ENCODE data around the gene PRKD1. TPM values are rescaled to one million over a fixed set of nuclear protein-coding genes. Genes with fewer than 3 reads are reported as not detected.
"Not testable (repeated sequence)": the region's sequence is repeated elsewhere in the genome, so short reads cannot be mapped to it uniquely, and the experiment has no call there.

Gene PRKD1
- total RNA-seq, 1 experiment from 2014 or later, result 2.7 TPM

- no peak overlapping the region for H3T11ph ChIP-seq (ENCODE audit: low read length)
- no peak overlapping the region for H3K4ac ChIP-seq (ENCODE audit: low read depth, low read length)
- no peaks in the 10 kb centered on the region for H4K20me1 ChIP-seq (ENCODE audit: control insufficient read depth, insufficient read depth, insufficient read length)
- no peak overlapping the region for H2AK5ac ChIP-seq (ENCODE audit: insufficient read length, low read length)
- no peak overlapping the region for H3K4me3 Mint-ChIP-seq
- H3K23me2 ChIP-seq (ENCODE audit: insufficient read length, low read depth, low read length, poor library complexity, severe bottlenecking), result no peaks in the 10 kb centered on the region
- no peaks in the 10 kb centered on the region for H3K79me1 ChIP-seq (ENCODE audit: insufficient read depth, low read depth, low read length, poor library complexity, severe bottlenecking)
- H3K27ac Mint-ChIP-seq, result no peak overlapping the region; a peak in 1 of 7 replicates
- H3K9ac ChIP-seq (ENCODE audit: extremely low read depth, insufficient read length, low read length), result no peak overlapping the region
- H3K14ac ChIP-seq (ENCODE audit: insufficient read depth, low read length), result no peak overlapping the region
- no peak overlapping the region for H2BK15ac ChIP-seq (ENCODE audit: low read depth, low read length)
- TF ChIP-seq CTCF (conservative IDR thresholded peaks at IDR 0.05), result no peak
- peaks cover 27 to 36% (median 29%) of the 10 kb centered on the region in 3 experiments for H3K36me3 Mint-ChIP-seq (ENCODE audit: insufficient read depth in 1 of 3, low read depth in 3 of 3)
- no peak overlapping the region for H2BK5ac ChIP-seq (ENCODE audit: insufficient read length, low read length)
- H3K27me3 ChIP-seq (ENCODE audit: insufficient read depth, low read length), result no peaks in the 10 kb centered on the region
- no peak overlapping the region for H3K18ac ChIP-seq (ENCODE audit: insufficient read length, low read depth, low read length)
- H3K4me1 Mint-ChIP-seq, result no peaks in the 10 kb centered on the region
- no peak overlapping the region for H2AFZ ChIP-seq (ENCODE audit: low read length)
- H3K27me3 Mint-ChIP-seq (ENCODE audit: low read depth), result no peaks in the 10 kb centered on the region
- no peak overlapping the region for H3K23ac ChIP-seq (ENCODE audit: insufficient read length, low read depth, low read length)
- no peaks in the 10 kb centered on the region for H3K9me3 ChIP-seq (ENCODE audit: control insufficient read depth, low read depth, low read length)
- no CpG with 5 or more reads among the region's 4 CpGs for WGBS (ENCODE audit: extremely low coverage, insufficient read length, low lambda C conversion rate)
- H3K56ac ChIP-seq (ENCODE audit: insufficient read length, low read depth, low read length), result no peak overlapping the region
- no peaks in the 10 kb centered on the region for H3K79me2 ChIP-seq (ENCODE audit: insufficient read depth, low read length)
- no peak overlapping the region for H3K4me2 ChIP-seq (ENCODE audit: insufficient read depth, insufficient read length, low read length)
- no peak overlapping the region for H4K8ac ChIP-seq (replicated peaks; ENCODE audit: insufficient read length, low read depth, low read length)
- no peak overlapping the region for H3K27ac ChIP-seq (ENCODE audit: insufficient read length, low read depth, low read length)
- H3K9me3 Mint-ChIP-seq, result peaks cover 37 to 38% of the 10 kb centered on the region in 2 experiments
- no peaks in the 10 kb centered on the region for H3K4me1 ChIP-seq (ENCODE audit: insufficient read depth, low read length)
- no peak overlapping the region for H4K91ac ChIP-seq (ENCODE audit: insufficient read length, low read depth, low read length)
- no peak overlapping the region for H2BK20ac ChIP-seq (ENCODE audit: low read depth, low read length, poor library complexity, severe bottlenecking)
- no peak overlapping the region for H2BK120ac ChIP-seq (ENCODE audit: low read depth, low read length, poor library complexity, severe bottlenecking)
- no peak overlapping the region for H2BK12ac ChIP-seq (ENCODE audit: insufficient read length, low read depth, low read length)
- no peak for DNase-seq
- no peak overlapping the region for H4K5ac ChIP-seq (ENCODE audit: insufficient read length, low read depth, low read length)
Measured at GRCh38 chr14:29856516-29856915, 71.1 kb downstream of the PRKD1 start.

- H4K8ac ChIP-seq (replicated peaks; ENCODE audit: insufficient read length, low read depth, low read length); H2BK12ac ChIP-seq (ENCODE audit: insufficient read length, low read depth, low read length); H3K56ac ChIP-seq (ENCODE audit: insufficient read length, low read depth, low read length); DNase-seq; H3K4ac ChIP-seq (ENCODE audit: low read depth, low read length); H3T11ph ChIP-seq (ENCODE audit: low read length); H3K4me1 Mint-ChIP-seq; H2BK120ac ChIP-seq (ENCODE audit: low read depth, low read length, poor library complexity, severe bottlenecking); H4K5ac ChIP-seq (ENCODE audit: insufficient read length, low read depth, low read length); H3K4me2 ChIP-seq (ENCODE audit: insufficient read depth, insufficient read length, low read length); H3K27me3 Mint-ChIP-seq (ENCODE audit: low read depth); H3K4me1 ChIP-seq (ENCODE audit: insufficient read depth, low read length); H3K23me2 ChIP-seq (ENCODE audit: insufficient read length, low read depth, low read length, poor library complexity, severe bottlenecking); H2AK5ac ChIP-seq (ENCODE audit: insufficient read length, low read length); H2BK20ac ChIP-seq (ENCODE audit: low read depth, low read length, poor library complexity, severe bottlenecking); H3K23ac ChIP-seq (ENCODE audit: insufficient read length, low read depth, low read length); H4K91ac ChIP-seq (ENCODE audit: insufficient read length, low read depth, low read length); H3K79me2 ChIP-seq (ENCODE audit: insufficient read depth, low read length); H4K20me1 ChIP-seq (ENCODE audit: control insufficient read depth, insufficient read depth, insufficient read length); H2BK5ac ChIP-seq (ENCODE audit: insufficient read length, low read length); H3K27me3 ChIP-seq (ENCODE audit: insufficient read depth, low read length); H3K9ac ChIP-seq (ENCODE audit: extremely low read depth, insufficient read length, low read length); H3K79me1 ChIP-seq (ENCODE audit: insufficient read depth, low read depth, low read length, poor library complexity, severe bottlenecking); H3K18ac ChIP-seq (ENCODE audit: insufficient read length, low read depth, low read length); H3K14ac ChIP-seq (ENCODE audit: insufficient read depth, low read length); H3K9me3 ChIP-seq (ENCODE audit: control insufficient read depth, low read depth, low read length); H2AFZ ChIP-seq (ENCODE audit: low read length); H3K4me3 Mint-ChIP-seq; H3K27ac Mint-ChIP-seq; H2BK15ac ChIP-seq (ENCODE audit: low read depth, low read length); H3K27ac ChIP-seq (ENCODE audit: insufficient read length, low read depth, low read length): not testable (repeated sequence)
- WGBS (ENCODE audit: extremely low coverage, insufficient read length, low lambda C conversion rate), result no CpG with 5 or more reads among the region's 2 CpGs
- peaks cover 38 to 42% of the 10 kb centered on the region in 2 experiments for H3K9me3 Mint-ChIP-seq
- peaks cover 27 to 42% (median 29%) of the 10 kb centered on the region in 3 experiments for H3K36me3 Mint-ChIP-seq (ENCODE audit: insufficient read depth in 1 of 3, low read depth in 3 of 3)
Measured at GRCh38 chr14:29853691-29854090, 74.0 kb downstream of the PRKD1 start.
